GM10266 (cell line): ENCODE measurements around the gene CFP.

Experiments used
- DNase-seq: peaks from one replicate; pipeline ENCODE4 v3.0.0; 2012; ENCODE audit errors: extremely low spot score
- CTCF ChIP-seq: IDR thresholded peaks from 2 replicates; pipeline ENCODE4 v1.5.1; 2012; ENCODE audit warnings: mild to moderate bottlenecking, low read depth; ENCODE audit not compliant: control insufficient read depth, insufficient read depth; ENCODE audit errors: missing control alignments

Gene CFP

GRCh38 chrX:47648376-47648775, 18.6 kb upstream of the CFP start:
- no peak for TF ChIP-seq CTCF
- DNase-seq = no peak

GRCh38 chrX:47646636-47647035, 16.9 kb upstream of the CFP start:
- TF ChIP-seq CTCF = no peak
- DNase-seq = no peak

- DNase-seq = no peak
- no peak for TF ChIP-seq CTCF
Measured at GRCh38 chrX:47645530-47645929, 15.8 kb upstream of the CFP start.

- DNase-seq = no peak
- peak; percentile 21 for TF ChIP-seq CTCF
Measured at GRCh38 chrX:47644557-47645091, 14.9 kb upstream of the CFP start.

GRCh38 chrX:47643926-47644325, 14.2 kb upstream of the CFP start:
- TF ChIP-seq CTCF = peak; percentile 18
- DNase-seq = no peak

- no peak for DNase-seq
- TF ChIP-seq CTCF = no peak
Measured at GRCh38 chrX:47638816-47639215, 9.1 kb upstream of the CFP start.

GRCh38 chrX:47637546-47638195, 7.9 kb upstream of the CFP start:
- TF ChIP-seq CTCF = peak; percentile 37
- peak; percentile 71 for DNase-seq
